Ovary (tissue), 9 donors: ENCODE measurements around the gene LRP1B. TPM values are rescaled to one million over a fixed set of nuclear protein-coding genes. Genes with fewer than 3 reads are reported as not detected.

ENCODE experiments used
- DNase-seq, 5 donors: peaks; one replicate each; pipeline ENCODE4 v3.0.0-alpha.2; 2019 to 2020
- H3K27ac ChIP-seq, 2 donors: fragments of 200-600 bp; one replicate each; pipeline versions ENCODE4 v1.5.1 to v1.8.0; 2019 to 2022
- H3K27me3 ChIP-seq: fragments of 200-600 bp; one replicate; pipeline ENCODE4 v1.8.0; 2022
- H3K36me3 ChIP-seq: fragments of 200-600 bp; sonication (generic); one replicate; pipeline ENCODE4 v1.5.1; 2019
- H3K4me1 ChIP-seq: one replicate; pipeline ENCODE4 v1.8.1; 2013; ENCODE audit warnings: mild to moderate bottlenecking, moderate library complexity; ENCODE audit not compliant: insufficient read depth
- H3K4me3 ChIP-seq: fragments of 200-600 bp; sonication (generic); one replicate; pipeline ENCODE4 v1.5.1; 2017
- H3K9me3 ChIP-seq, 2 donors: fragments of 200-600 bp in 1 of 2; sonication (generic) in 1 of 2; one replicate each; pipeline versions ENCODE4 v1.5.1 to v1.8.1; 2013 to 2019; ENCODE audit warnings: mild to moderate bottlenecking in 1 of 2, moderate library complexity in 1 of 2
- CTCF ChIP-seq, 3 donors: fragments of 450-650 bp in 2 of 3; fragments of 200-600 bp in 1 of 3; IDR thresholded peaks; one replicate each; pipeline versions ENCODE4 v1.5.1 to v1.8.0; 2016 to 2022; ENCODE audit warnings: antibody characterized with exemption in 3 of 3, mild to moderate bottlenecking in 1 of 3
- EP300 ChIP-seq: sonication (generic); formaldehyde crosslinking; IDR thresholded peaks from one replicate; pipeline ENCODE4 v1.6.1; 2017; ENCODE audit warnings: antibody characterized with exemption
- POLR2A ChIP-seq: fragments of 450-650 bp; IDR thresholded peaks from one replicate; pipeline ENCODE4 v1.6.1; 2017; ENCODE audit warnings: antibody characterized with exemption, mild to moderate bottlenecking, moderate library complexity
- WGBS, 3 donors: extraction: QIAGEN DNeasy Blood & Tissue Kit in 1 of 3; methylation state at CpG; one replicate each; pipeline versions ENCODE4 v1.1.5 to v1.1.7; 2013 to 2017; 5-methylcytosine and 5-hydroxymethylcytosine counted together
- intact Hi-C, 4 donors: fragments of 100-400 bp; cut with DNase I; formaldehyde crosslinking; loops; one replicate each; pipeline versions ENCODE4 v1.11.0 to v1.15.1; 2022 to 2023
- polyA plus RNA-seq, 2 donors: library from polyadenylated mRNA; stranded (reverse); fragments of 200-250 nt in 1 of 2; fragments of 350-450 nt in 1 of 2; fragmentation: Illumina TruSeq in 1 of 2; extraction: RNeasy Lipid Tissue Mini Kit (QIAGEN cat#74804) in 1 of 2; gene quantifications; one replicate each; pipeline ENCODE4 v1.2.3, GENCODE V29; 2013 to 2014
- total RNA-seq, 7 donors: library from RNA; depleted of rRNA in 2 of 7; stranded (reverse); fragments of >200 nt in 2 of 7; fragmentation: NEBNext Ultra II Directional in 3 of 7; extraction: Animal tissue kit (Norgen Biotek cat#: 25700) in 3 of 7; gene quantifications; one replicate each; pipeline versions ENCODE4 v1.1.0 to v1.2.4, GENCODE V29; 2016 to 2023
- donor health status: DM: no; HTN: no; CAD: no; lungs with moderate emphysema.
- donor health status: DM: no; HTN: no; CAD: no.
- donor health status: Bipolar disorder and iron deficiency.
- donor health status: DM: yes; HTN: yes; CAD: no.
- donor health status: DM: no; HTN: no; CAD: no.
- donor health status: DM: yes; HTN: yes; CAD: no.

The LRP1B gene
- total and polyA plus RNA-seq, 9 donors = 0.08 to 2.6 (median 0.37) TPM

- no peak for TF ChIP-seq CTCF (IDR thresholded peaks at IDR 0.05)
- no peak for TF ChIP-seq EP300
- no peak for TF ChIP-seq POLR2A
Measured at GRCh38 chr2:140949932-140950331, 1180.9 kb downstream of the LRP1B start.

GRCh38 chr2:140947236-140947635 lies 1183.6 kb downstream of the LRP1B start:
- TF ChIP-seq CTCF (IDR thresholded peaks at IDR 0.05) (no peak), POLR2A (no peak), EP300 (no peak)
- no peak for DNase-seq
- H3K9me3 ChIP-seq = no peaks in the 10 kb centered on the region

More at GRCh38 chr2:140949932-140950331, 1180.9 kb downstream of the LRP1B start:
- Histone ChIP-seq H3K4me3 (no peak overlapping the region), H3K4me1 (no peaks in the 10 kb centered on the region), H3K27ac (no peak overlapping the region), H3K9me3 (no peaks in the 10 kb centered on the region), H3K27me3 (no peaks in the 10 kb centered on the region), H3K36me3 (no peaks in the 10 kb centered on the region)
- intact Hi-C loops = no loop called here
- no peak for DNase-seq
- 83 to 96% (median 87%) methylated on average over 1 of the region's 1 CpG for WGBS, 3 donors

GRCh38 chr2:140943867-140944266 lies 1186.9 kb downstream of the LRP1B start:
- DNase-seq = no peak
- H3K9me3 ChIP-seq = no peaks in the 10 kb centered on the region
- H3K4me3 ChIP-seq = no peak overlapping the region
- no peaks in the 10 kb centered on the region for H3K36me3 ChIP-seq
- no peak for TF ChIP-seq EP300
- no peak overlapping the region for H3K27ac ChIP-seq
- intact Hi-C loops = no loop called here
- no peaks in the 10 kb centered on the region for H3K4me1 ChIP-seq
- H3K27me3 ChIP-seq = no peaks in the 10 kb centered on the region

More at GRCh38 chr2:140947236-140947635, 1183.6 kb downstream of the LRP1B start:
- WGBS, 3 donors = 80 to 82% (median 81%) methylated on average over 4 of the region's 4 CpGs
- H3K4me1 ChIP-seq = no peaks in the 10 kb centered on the region
- H3K27me3 ChIP-seq = no peaks in the 10 kb centered on the region
- intact Hi-C loops = no loop called here
- no peak overlapping the region for H3K27ac ChIP-seq
- no peak overlapping the region for H3K4me3 ChIP-seq
- no peaks in the 10 kb centered on the region for H3K36me3 ChIP-seq

GRCh38 chr2:140942284-140942683 lies 1188.5 kb downstream of the LRP1B start:
- no peaks in the 10 kb centered on the region for H3K9me3 ChIP-seq
- no peak for TF ChIP-seq EP300
- DNase-seq = no peak
- H3K4me3 ChIP-seq = no peak overlapping the region
- intact Hi-C loops = no loop called here
- H3K27ac ChIP-seq = no peak overlapping the region
- WGBS, 3 donors = 40 to 56% (median 40%) methylated on average over 2 of the region's 2 CpGs
- no peaks in the 10 kb centered on the region for H3K4me1 ChIP-seq
- H3K36me3 ChIP-seq = no peaks in the 10 kb centered on the region
- no peaks in the 10 kb centered on the region for H3K27me3 ChIP-seq

- TF ChIP-seq CTCF (IDR thresholded peaks at IDR 0.05) (no peak), EP300 (no peak), POLR2A (no peak)
- H3K36me3 ChIP-seq = no peaks in the 10 kb centered on the region
- no peak overlapping the region for H3K27ac ChIP-seq
- H3K4me1 ChIP-seq = no peaks in the 10 kb centered on the region
- intact Hi-C loops = loop anchor here in 1 of 4 donors (5.0 kb wide), 1 partner anchor 613 kb away; no protein-coding TSS in a partner anchor
- H3K4me3 ChIP-seq = no peak overlapping the region
- 27 to 40% (median 32%) methylated on average over 5 of the region's 5 CpGs for WGBS, 3 donors
- H3K27me3 ChIP-seq = no peaks in the 10 kb centered on the region
- no peak for DNase-seq
- H3K9me3 ChIP-seq = no peaks in the 10 kb centered on the region
Measured at GRCh38 chr2:140929849-140930248, 1201.0 kb downstream of the LRP1B start.
